Measurements from ENCODE around the gene PCDHGA1.
A peak's percentile ranks its signal among the peaks of the same experiment; 100 is the strongest.
"Not testable (repeated sequence)": the region's sequence is repeated elsewhere in the genome, so short reads cannot be mapped to it uniquely, and the experiment has no call there.

Gene PCDHGA1

GRCh38 chr5:141412854-141413539 lies 82.7 kb downstream of the PCDHGA1 start, which contains the start of gene PCDHGA10:
PCDHGA10 (plus strand) TSS chr5:141412987; CDS start chr5:141413176, 189 bp downstream.
- ATAC-seq (peak; percentile 64), DNase-seq (peak; percentile 47)

- ATAC-seq = no peak
- no peak for DNase-seq
These were observed 83.3 kb downstream of the PCDHGA1 start for GRCh38 chr5:141413540-141414069.

GRCh38 chr5:141414548-141415274 lies 84.4 kb downstream of the PCDHGA1 start:
- not testable (repeated sequence) for DNase-seq, ATAC-seq

- not testable (repeated sequence) for ATAC-seq, DNase-seq
These were observed 84.9 kb downstream of the PCDHGA1 start for GRCh38 chr5:141415275-141415618.

- peak; percentile 72 for ATAC-seq
- DNase-seq = peak; percentile 65
These were observed 87.3 kb downstream of the PCDHGA1 start, which contains the start of gene PCDHGB7 for GRCh38 chr5:141417494-141418172. PCDHGB7 (plus strand) TSS chr5:141417677; CDS start chr5:141417860, 183 bp downstream.

- no peak for DNase-seq
- no peak for ATAC-seq
These were observed 89.0 kb downstream of the PCDHGA1 start for GRCh38 chr5:141419074-141419880.

GRCh38 chr5:141420855-141421488 lies 90.7 kb downstream of the PCDHGA1 start, which contains the start of gene PCDHGA11:
PCDHGA11 (plus strand) TSS chr5:141421051; CDS start chr5:141421228, 177 bp downstream.
- DNase-seq = peak; percentile 62
- ATAC-seq = no peak

- no peak for ATAC-seq
- DNase-seq = no peak
These were observed 91.2 kb downstream of the PCDHGA1 start for GRCh38 chr5:141421489-141421855.

GRCh38 chr5:141422742-141423291 lies 92.5 kb downstream of the PCDHGA1 start:
- no peak for ATAC-seq
- DNase-seq = no peak

GRCh38 chr5:141427783-141428426 lies 97.6 kb downstream of the PCDHGA1 start:
- DNase-seq (no peak), ATAC-seq (no peak)

- ATAC-seq (no peak), DNase-seq (no peak)
These were observed 100.2 kb downstream of the PCDHGA1 start, which contains the start of gene PCDHGA12 for GRCh38 chr5:141430332-141431113. PCDHGA12 (plus strand) TSS chr5:141430507; CDS start chr5:141430760, 253 bp downstream.

- ATAC-seq (no peak), DNase-seq (no peak)
These were observed 101.0 kb downstream of the PCDHGA1 start for GRCh38 chr5:141431286-141431685.

- not testable (repeated sequence) for DNase-seq, ATAC-seq
These were observed 102.0 kb downstream of the PCDHGA1 start for GRCh38 chr5:141432308-141432707.

- DNase-seq, ATAC-seq: not testable (repeated sequence)
These were observed 102.4 kb downstream of the PCDHGA1 start for GRCh38 chr5:141432726-141433125.

- no peak for ATAC-seq
These were observed 103.7 kb downstream of the PCDHGA1 start for GRCh38 chr5:141434006-141434405.

GRCh38 chr5:141437221-141437620 lies 106.9 kb downstream of the PCDHGA1 start:
- ATAC-seq (no peak), DNase-seq (no peak)

More at GRCh38 chr5:141434006-141434405, 103.7 kb downstream of the PCDHGA1 start:
- DNase-seq = no peak

GRCh38 chr5:141439411-141440141 lies 109.3 kb downstream of the PCDHGA1 start:
- DNase-seq (no peak), ATAC-seq (no peak)

- no peak for DNase-seq
- ATAC-seq = no peak
These were observed 110.0 kb downstream of the PCDHGA1 start for GRCh38 chr5:141440341-141440740.

Measured in stimulated activated naive CD8-positive, alpha-beta T cell treated with anti-CD3 and anti-CD28 coated beads, Interleukin-15, Interleukin-2, amounts not matched to agents 100 U/mL and 50 U/mL, for 24 hours (primary cell).